Renal pelvis (tissue), 12 donors: ENCODE measurements around the gene ILRUN. TPM values are rescaled to one million over a fixed set of nuclear protein-coding genes. Genes with fewer than 3 reads are reported as not detected.
A peak's percentile ranks its signal among the peaks of the same experiment; 100 is the strongest.
"Not testable (repeated sequence)": the region's sequence is repeated elsewhere in the genome, so short reads cannot be mapped to it uniquely, and the experiment has no call there.

Source experiments
- DNase-seq: peaks from one replicate; pipeline ENCODE4 v3.0.0-alpha.2; 2013
- long read RNA-seq, 16 experiments: transcript quantifications; one replicate each; lab custom pipeline, GENCODE V29; 2026
- polyA plus RNA-seq, 3 donors: library from polyadenylated mRNA; unstranded; fragments of 120-200 nt; gene quantifications; one replicate each; pipeline ENCODE4 v1.2.1, GENCODE V29; 2013; ENCODE audit not compliant: insufficient read length in 3 of 3

ILRUN gene
- 10 to 100 TPM; 50.1 to 50.9 (median 50.5) TPM for polyA plus RNA-seq
- long read RNA-seq, donor 1, full-length matches to known transcripts: 9 of 24 reads
- long read RNA-seq, donor 1, partial matches to known transcripts: 15 of 24 reads
- long read RNA-seq, donor 1, other reads (novel, unspliced or antisense): 0 of 24 reads
- long read RNA-seq, donor 2, full-length matches to known transcripts: 4 of 25 reads
- long read RNA-seq, donor 2, partial matches to known transcripts: 21 of 25 reads
- long read RNA-seq, donor 2, other reads (novel, unspliced or antisense): 0 of 25 reads
- long read RNA-seq, donor 3, full-length matches to known transcripts: 6 of 23 reads
- long read RNA-seq, donor 3, partial matches to known transcripts: 17 of 23 reads
- long read RNA-seq, donor 3, other reads (novel, unspliced or antisense): 0 of 23 reads
- long read RNA-seq, donor 4: 0 reads
- long read RNA-seq, donor 5, partial matches to known transcripts: 10 of 10 reads
- long read RNA-seq, donor 5, other reads (novel, unspliced or antisense): 0 of 10 reads
- long read RNA-seq, donor 6, full-length matches to known transcripts: 9 of 35 reads
- long read RNA-seq, donor 6, partial matches to known transcripts: 26 of 35 reads
- long read RNA-seq, donor 6, other reads (novel, unspliced or antisense): 0 of 35 reads
- long read RNA-seq, donor 7, full-length matches to known transcripts: 4 of 454 reads
- long read RNA-seq, donor 7, partial matches to known transcripts: 286 of 454 reads
- long read RNA-seq, donor 7, other reads (novel, unspliced or antisense): 164 of 454 reads
- long read RNA-seq, donor 8, full-length matches to known transcripts: 4 of 10 reads
- long read RNA-seq, donor 8, partial matches to known transcripts: 6 of 10 reads
- long read RNA-seq, donor 8, other reads (novel, unspliced or antisense): 0 of 10 reads
- long read RNA-seq, donor 9, full-length matches to known transcripts: 6 of 23 reads
- long read RNA-seq, donor 9, partial matches to known transcripts: 17 of 23 reads
- long read RNA-seq, donor 9, other reads (novel, unspliced or antisense): 0 of 23 reads
- long read RNA-seq, donor 10, full-length matches to known transcripts: 6 of 13 reads
- long read RNA-seq, donor 10, partial matches to known transcripts: 7 of 13 reads
- long read RNA-seq, donor 10, other reads (novel, unspliced or antisense): 0 of 13 reads
- long read RNA-seq, donor 11, full-length matches to known transcripts: 4 of 17 reads
- long read RNA-seq, donor 11, partial matches to known transcripts: 13 of 17 reads
- long read RNA-seq, donor 11, other reads (novel, unspliced or antisense): 0 of 17 reads
- long read RNA-seq, donor 12, full-length matches to known transcripts: 7 of 21 reads
- long read RNA-seq, donor 12, partial matches to known transcripts: 14 of 21 reads
- long read RNA-seq, donor 12, other reads (novel, unspliced or antisense): 0 of 21 reads
- long read RNA-seq, donor 13, full-length matches to known transcripts: 2 of 2 reads
- long read RNA-seq, donor 13, partial matches to known transcripts: 0 of 2 reads
- long read RNA-seq, donor 13, other reads (novel, unspliced or antisense): 0 of 2 reads
- long read RNA-seq, donor 14, full-length matches to known transcripts: 5 of 46 reads
- long read RNA-seq, donor 14, partial matches to known transcripts: 41 of 46 reads
- long read RNA-seq, donor 14, other reads (novel, unspliced or antisense): 0 of 46 reads
- long read RNA-seq, donor 15, full-length matches to known transcripts: 10 of 27 reads
- long read RNA-seq, donor 15, partial matches to known transcripts: 17 of 27 reads
- long read RNA-seq, donor 15, other reads (novel, unspliced or antisense): 0 of 27 reads
- long read RNA-seq, donor 16, full-length matches to known transcripts: 5 of 338 reads
- long read RNA-seq, donor 16, partial matches to known transcripts: 150 of 338 reads
- long read RNA-seq, donor 16, other reads (novel, unspliced or antisense): 183 of 338 reads

DNA sequence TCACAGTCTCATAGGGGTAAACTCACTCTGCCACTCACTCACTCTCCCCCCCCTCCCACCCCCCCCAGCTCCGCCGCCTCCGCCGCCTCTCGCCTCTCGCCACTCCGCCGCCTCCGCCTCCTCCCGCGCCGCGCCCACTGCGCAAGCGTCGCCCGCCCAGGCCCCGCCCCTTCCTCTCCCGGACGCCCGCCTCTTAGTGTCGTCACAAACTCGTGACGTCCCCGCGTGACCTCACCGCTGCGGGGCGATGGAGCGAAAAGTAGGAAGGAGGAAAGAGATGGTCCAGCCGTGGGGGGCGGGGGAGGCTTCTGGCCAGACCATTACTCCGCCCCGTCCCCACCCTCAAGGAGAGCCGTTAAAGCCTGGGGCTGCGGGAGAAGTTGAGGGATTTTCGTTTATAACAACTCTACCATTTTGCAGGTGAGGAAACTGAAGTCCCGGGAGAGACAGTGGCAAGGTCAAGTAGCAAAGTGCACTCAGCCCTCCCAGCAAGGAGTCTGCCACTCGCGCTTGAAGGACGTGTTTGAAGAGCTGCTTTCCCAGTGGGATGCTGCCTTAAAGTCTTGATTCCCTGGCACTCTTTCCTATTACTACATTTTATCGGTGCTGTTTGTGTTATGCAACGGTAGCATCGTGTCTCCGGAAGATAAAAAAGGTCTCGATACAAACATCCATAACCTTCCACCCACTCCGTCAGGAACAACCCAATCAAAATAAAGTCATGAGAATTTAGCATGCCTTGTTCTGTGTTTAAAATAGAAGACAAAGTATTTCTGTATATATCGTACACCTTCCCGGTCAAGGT lies at the start of gene ILRUN:
Gene ILRUN (minus strand): TSS at position 29 of the 805 bp plus-strand sequence. CDS start 164 bp downstream, outside the sequence.
- DNase-seq: peak; percentile 95

- no peak for DNase-seq
These were observed 48.9 kb upstream of the ILRUN start for GRCh38 chr6:34745277-34746103.

DNA sequence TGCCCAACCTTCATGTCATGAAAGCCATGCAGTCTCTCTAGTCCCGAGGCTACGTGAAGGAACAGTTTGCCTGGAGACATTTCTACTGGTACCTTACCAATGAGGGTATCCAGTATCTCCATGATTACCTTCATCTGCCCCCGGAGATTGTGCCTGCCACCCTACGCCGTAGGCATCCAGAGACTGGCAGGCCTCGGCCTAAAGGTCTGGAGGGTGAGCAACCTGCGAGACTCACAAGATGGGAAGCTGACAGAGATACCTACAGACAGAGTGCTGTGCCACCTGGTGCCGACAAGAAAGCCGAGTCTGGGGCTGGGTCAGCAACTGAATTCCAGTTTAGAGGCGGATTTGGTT lies 47.7 kb upstream of the ILRUN start:
- DNase-seq: not testable (repeated sequence)

GRCh38 chr6:34743625-34744293 lies 47.2 kb upstream of the ILRUN start:
- DNase-seq: no peak

GRCh38 chr6:34742094-34742493 lies 45.5 kb upstream of the ILRUN start:
- no peak for DNase-seq

GRCh38 chr6:34736823-34737222 lies 40.3 kb upstream of the ILRUN start:
- DNase-seq: no peak

- no peak for DNase-seq
These were observed 35.0 kb upstream of the ILRUN start for GRCh38 chr6:34731393-34732060.

GRCh38 chr6:34729631-34730470 lies 33.3 kb upstream of the ILRUN start:
- no peak for DNase-seq

DNA sequence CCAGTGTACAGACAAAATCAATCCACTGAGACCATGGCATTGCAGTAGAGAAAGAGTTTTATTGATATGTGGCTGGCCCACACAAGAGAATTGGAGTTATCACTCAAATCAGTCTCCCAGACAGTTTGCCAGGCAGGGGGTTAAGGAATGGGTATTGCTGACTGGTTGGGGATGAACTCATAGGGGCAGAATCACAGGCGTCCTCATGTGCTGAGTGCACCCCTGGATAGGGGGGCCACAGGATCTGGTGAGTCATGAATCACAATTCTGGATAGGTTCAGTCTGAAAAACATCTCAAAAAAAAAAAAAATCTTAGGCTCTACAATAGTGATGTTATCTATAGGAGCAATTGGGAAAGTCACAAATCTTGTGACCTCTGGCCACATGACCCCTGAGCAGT lies 29.5 kb upstream of the ILRUN start:
- no peak for DNase-seq

DNA sequence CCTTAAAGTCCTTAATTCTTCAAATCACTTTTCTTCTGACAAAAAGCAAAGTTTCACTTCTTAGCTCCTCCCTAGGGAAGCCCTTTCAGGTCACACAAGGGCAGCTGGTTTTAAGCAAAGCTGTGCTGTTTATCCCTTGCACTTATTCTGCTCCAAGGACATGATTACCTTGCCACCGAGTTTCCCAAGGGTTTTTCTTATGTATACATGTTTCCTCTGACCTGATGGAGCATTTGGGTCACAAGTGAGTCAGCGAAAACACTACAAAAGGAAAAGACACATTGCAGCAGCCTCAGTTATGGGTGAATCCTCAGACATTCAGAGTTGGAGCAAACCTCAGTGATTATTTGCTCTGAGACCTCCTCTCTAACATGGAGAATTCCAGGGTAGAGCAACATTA lies 26.6 kb upstream of the ILRUN start:
- DNase-seq: no peak

GRCh38 chr6:34722451-34722850 lies 25.9 kb upstream of the ILRUN start:
- no peak for DNase-seq

DNA sequence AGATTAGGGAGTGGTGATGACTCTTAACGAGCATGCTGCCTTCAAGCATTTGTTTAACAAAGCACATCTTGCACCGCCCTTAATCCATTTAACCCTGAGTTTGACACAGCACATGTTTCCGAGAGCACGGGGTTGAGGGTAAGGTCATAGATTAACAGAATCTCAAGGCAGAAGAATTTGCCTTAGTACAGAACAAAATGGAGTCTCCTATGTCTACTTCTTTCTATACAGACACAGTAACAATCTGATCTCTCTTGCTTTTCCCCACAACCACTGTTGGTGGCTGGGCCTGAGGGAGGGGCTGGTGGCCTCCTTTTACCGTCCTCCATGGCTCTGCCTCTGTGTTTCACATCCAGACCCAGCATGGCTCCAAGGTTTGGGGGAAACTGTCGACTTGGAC lies 23.6 kb upstream of the ILRUN start:
- not testable (repeated sequence) for DNase-seq

GRCh38 chr6:34719646-34720045 lies 23.1 kb upstream of the ILRUN start:
- DNase-seq: not testable (repeated sequence)

GRCh38 chr6:34718976-34719375 lies 22.4 kb upstream of the ILRUN start:
- no peak for DNase-seq

- DNase-seq: no peak
These were observed 20.9 kb upstream of the ILRUN start for GRCh38 chr6:34717466-34717865.

- DNase-seq: no peak
These were observed 18.1 kb upstream of the ILRUN start for GRCh38 chr6:34714663-34715062.
